ENCODE results near the gene GAREM2. TPM values are rescaled to one million over a fixed set of nuclear protein-coding genes. Genes with fewer than 3 reads are reported as not detected.

GAREM2 gene
- polyA plus RNA-seq, 1 of the 3 experiments (the other 2 are of a cell fraction): 3.7 TPM

- TF ChIP-seq ZBTB33 (IDR thresholded peaks at IDR 0.05; ENCODE audit: borderline replicate concordance, low read depth): no peak
- TF ChIP-seq TCF12 (IDR thresholded peaks at IDR 0.05): no peak
- TF ChIP-seq SIN3A (IDR thresholded peaks at IDR 0.05; ENCODE audit: borderline replicate concordance, low read depth, low read length): no peak
- TF ChIP-seq MAX (IDR thresholded peaks at IDR 0.05; ENCODE audit: low read depth): no peak
- TF ChIP-seq POLR2AphosphoS5 (IDR thresholded peaks at IDR 0.05; ENCODE audit: low read depth, low read length): no peak
- no peak for TF ChIP-seq MXI1 (IDR thresholded peaks at IDR 0.05; ENCODE audit: low read depth, low read length)
- TF ChIP-seq RFX5 (IDR thresholded peaks at IDR 0.05; ENCODE audit: low read length): no peak
- no peak for TF ChIP-seq NRF1 (IDR thresholded peaks at IDR 0.05; ENCODE audit: low read depth, low read length)
Measured at GRCh38 chr2:26190369-26190768, 17.5 kb downstream of the GAREM2 start (continued).

GRCh38 chr2:26191316-26192159 lies 18.6 kb downstream of the GAREM2 start:
- no peak overlapping the region for H3K9ac ChIP-seq
- no peaks in the 10 kb centered on the region for H3K9me2 ChIP-seq
- peaks cover 42 to 51% of the 10 kb centered on the region in 2 experiments for H3K36me3 ChIP-seq (replicated peaks in 1 of 2; ENCODE audit: control insufficient read depth in 1 of 2, insufficient read depth in 2 of 2, low read length in 1 of 2)
- H3K4me1 ChIP-seq (ENCODE audit: control insufficient read depth in 1 of 2, insufficient read depth in 2 of 2, low read depth in 1 of 2, low read length in 1 of 2): no peaks in the 10 kb centered on the region; a peak in 1 of 4 replicates
- CTCF ChIA-PET: interaction anchor here (0.6 kb wide), 1 partner anchor 204 kb away, joined by 3 read pairs; no protein-coding TSS in a partner anchor
- H4K20me1 ChIP-seq (ENCODE audit: insufficient read depth): no peaks in the 10 kb centered on the region
- WGBS (ENCODE audit: low lambda C conversion rate): 92% methylated on average over 20 of the region's 20 CpGs
- H3K9me3 ChIP-seq: no peaks in the 10 kb centered on the region
- no peaks in the 10 kb centered on the region for H3F3A ChIP-seq (replicated peaks; ENCODE audit: insufficient read depth)
- no peak overlapping the region for H2AFZ ChIP-seq (ENCODE audit: low read depth)
- peak; percentile 16 for DNase-seq
- no peak overlapping the region for H3K4me2 ChIP-seq
- H3K79me2 ChIP-seq (ENCODE audit: insufficient read depth): no peaks in the 10 kb centered on the region
- no peak overlapping the region for H3K27ac ChIP-seq (ENCODE audit: low read depth in 2 of 2, low read length in 1 of 2)
- H3K27me3 ChIP-seq (ENCODE audit: insufficient read depth): no peaks in the 10 kb centered on the region
- POLR2A ChIA-PET: interaction anchor here (0.9 kb wide), 1 partner anchor 8 kb away, joined by 3 read pairs; no protein-coding TSS in a partner anchor
- H3K4me3 ChIP-seq (ENCODE audit: low read depth in 2 of 2, low read length in 1 of 2): no peak overlapping the region
- TF ChIP-seq GABPA (IDR thresholded peaks at IDR 0.05; ENCODE audit: low read depth): no peak
- no peak for TF ChIP-seq CHD2 (IDR thresholded peaks at IDR 0.05; ENCODE audit: low read length, partially characterized antibody)
- TF ChIP-seq RCOR1 (IDR thresholded peaks at IDR 0.05; ENCODE audit: low read length): no peak
- TF ChIP-seq IRF3 (IDR thresholded peaks at IDR 0.05; ENCODE audit: low read depth, low read length): no peak
- TF ChIP-seq MXI1 (IDR thresholded peaks at IDR 0.05; ENCODE audit: low read depth, low read length): no peak
- TF ChIP-seq FOXM1 (IDR thresholded peaks at IDR 0.05; ENCODE audit: low read depth): no peak
- TF ChIP-seq REST (IDR thresholded peaks at IDR 0.05; ENCODE audit: low read depth, low read length): no peak
- no peak for TF ChIP-seq JUND (IDR thresholded peaks at IDR 0.05)
- no peak for TF ChIP-seq USF2 (IDR thresholded peaks at IDR 0.05; ENCODE audit: borderline replicate concordance, low read depth, low read length)
- TF ChIP-seq ZBTB33 (IDR thresholded peaks at IDR 0.05; ENCODE audit: borderline replicate concordance, low read depth): no peak
- TF ChIP-seq MEF2A (IDR thresholded peaks at IDR 0.05; ENCODE audit: borderline replicate concordance, low read depth): no peak
- no peak for TF ChIP-seq FOXJ3 (CRISPR knock-in tag; IDR thresholded peaks at IDR 0.05)
- TF ChIP-seq YY1 (IDR thresholded peaks at IDR 0.05; ENCODE audit: low read depth): no peak
- no peak for TF ChIP-seq RAD21 (IDR thresholded peaks at IDR 0.05; ENCODE audit: low read length)
- no peak for TF ChIP-seq TAF1 (IDR thresholded peaks at IDR 0.05; ENCODE audit: borderline replicate concordance, low read depth, low read length)
